Neuron (in vitro differentiated cells): ENCODE results near the gene ESAM.

Experiments used
- H2AFZ ChIP-seq: one replicate; pipeline ENCODE4 v1.6.1; 2013; ENCODE audit warnings: low read depth, mild to moderate bottlenecking, inconsistent platforms, low read length, moderate library complexity
- H3K27me3 ChIP-seq: one replicate; pipeline ENCODE4 v1.6.1; 2013; ENCODE audit warnings: low read length; ENCODE audit not compliant: insufficient read depth
- H3K36me3 ChIP-seq: one replicate; pipeline ENCODE4 v1.6.1; 2013; ENCODE audit warnings: low read length; ENCODE audit not compliant: insufficient read depth
- H3K4me1 ChIP-seq: one replicate; pipeline ENCODE4 v1.6.1; 2013; ENCODE audit warnings: low read length; ENCODE audit not compliant: insufficient read depth
- H3K4me3 ChIP-seq: 2 replicates; pipeline ENCODE4 v1.5.1; 2013; ENCODE audit warnings: mild to moderate bottlenecking, low read length, moderate library complexity
- H3K9me3 ChIP-seq: one replicate; pipeline ENCODE4 v1.6.1; 2013; ENCODE audit warnings: low read length

The ESAM gene

DNA sequence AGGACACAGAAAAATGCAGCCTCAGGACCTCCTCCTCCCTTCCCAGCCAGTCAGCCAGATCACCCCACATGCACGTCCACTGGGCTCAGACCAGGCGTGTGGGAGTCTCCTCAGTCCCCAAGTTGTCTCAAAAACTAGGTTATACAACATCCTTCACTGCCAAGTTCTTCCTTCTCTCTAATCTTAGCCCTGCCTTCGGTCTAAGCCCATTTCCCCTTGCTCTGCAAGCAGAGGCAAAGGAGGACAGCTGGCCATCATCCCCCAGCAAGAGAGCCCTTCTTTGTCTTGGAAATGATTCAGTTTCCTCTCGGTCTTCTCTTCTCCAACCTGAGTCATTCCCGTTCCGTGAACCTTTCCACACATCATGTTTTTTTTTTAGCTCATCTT, 36.4 kb downstream of the ESAM start:
- Histone ChIP-seq H3K36me3 (no peaks in the 10 kb centered on the region), H2AFZ (peak overlapping the region; percentile 29), H3K9me3 (no peaks in the 10 kb centered on the region), H3K4me3 (no peak overlapping the region), H3K4me1 (peaks cover 26% of the 10 kb centered on the region), H3K27me3 (peaks cover 1% of the 10 kb centered on the region)

DNA sequence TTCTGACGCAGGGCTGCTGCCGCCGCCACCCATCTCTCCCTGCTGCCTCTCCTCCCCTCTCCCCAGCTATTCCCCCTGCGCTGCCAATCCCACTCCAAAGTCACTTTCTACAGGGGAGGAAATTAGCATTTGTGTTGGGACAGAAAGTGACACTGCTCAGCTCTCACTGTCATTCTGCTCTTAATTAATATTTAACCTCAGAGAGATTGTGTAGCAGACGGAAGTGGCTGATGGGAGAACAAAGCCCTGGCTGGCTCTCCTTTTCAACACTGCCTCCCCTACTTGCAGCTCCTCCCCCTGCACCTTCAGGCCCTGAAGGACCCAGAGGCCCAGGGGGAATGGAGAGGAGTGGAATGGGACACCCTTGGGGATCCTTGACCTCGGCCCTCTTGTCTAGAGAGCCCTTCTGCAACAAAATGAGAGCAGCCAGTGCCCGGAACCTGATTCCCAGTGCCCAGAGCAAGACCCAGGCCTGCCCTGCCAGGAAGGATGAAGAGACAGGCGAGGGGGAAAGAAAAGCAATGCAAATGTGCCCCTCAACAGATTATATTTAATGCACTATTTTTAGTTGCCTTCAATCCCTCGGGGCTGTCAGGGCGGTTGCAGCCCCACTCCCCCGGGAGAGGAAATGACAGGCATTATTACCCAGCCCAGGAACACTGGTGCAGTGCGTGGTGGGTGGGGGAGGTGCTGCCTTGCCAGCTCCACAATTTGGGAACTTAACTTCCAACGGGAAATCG, 36.9 kb downstream of the ESAM start:
- H3K27me3 ChIP-seq = peaks cover 4% of the 10 kb centered on the region
- H3K9me3 ChIP-seq = no peaks in the 10 kb centered on the region
- no peak overlapping the region for H3K4me3 ChIP-seq
- H2AFZ ChIP-seq = peak overlapping the region; percentile 29
- peaks cover 26% of the 10 kb centered on the region for H3K4me1 ChIP-seq
- H3K36me3 ChIP-seq = no peaks in the 10 kb centered on the region

DNA sequence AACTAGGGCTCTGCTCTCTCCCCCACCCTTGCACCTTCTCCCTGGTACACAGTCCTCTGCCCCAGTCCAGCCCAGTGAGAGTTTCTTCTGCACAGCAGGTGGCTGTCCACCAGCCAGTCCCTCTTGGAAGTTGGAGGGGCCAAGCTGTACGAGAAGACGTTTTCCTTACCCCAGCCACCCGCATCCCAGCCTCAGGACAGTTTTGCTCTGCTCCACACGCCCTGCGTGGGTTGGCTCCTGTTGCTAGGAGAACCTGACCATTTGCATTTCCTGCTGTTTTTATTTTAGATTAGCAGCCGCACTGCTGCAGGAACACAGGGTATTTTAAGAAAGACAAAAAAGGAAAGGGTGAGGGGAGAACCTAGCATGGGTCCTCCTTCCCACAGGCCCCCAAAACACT, 39.9 kb downstream of the ESAM start:
- Histone ChIP-seq H3K36me3 (no peaks in the 10 kb centered on the region), H3K27me3 (peaks cover 19% of the 10 kb centered on the region), H2AFZ (no peak overlapping the region), H3K4me1 (peaks cover 29% of the 10 kb centered on the region), H3K9me3 (no peaks in the 10 kb centered on the region), H3K4me3 (no peak overlapping the region)

DNA sequence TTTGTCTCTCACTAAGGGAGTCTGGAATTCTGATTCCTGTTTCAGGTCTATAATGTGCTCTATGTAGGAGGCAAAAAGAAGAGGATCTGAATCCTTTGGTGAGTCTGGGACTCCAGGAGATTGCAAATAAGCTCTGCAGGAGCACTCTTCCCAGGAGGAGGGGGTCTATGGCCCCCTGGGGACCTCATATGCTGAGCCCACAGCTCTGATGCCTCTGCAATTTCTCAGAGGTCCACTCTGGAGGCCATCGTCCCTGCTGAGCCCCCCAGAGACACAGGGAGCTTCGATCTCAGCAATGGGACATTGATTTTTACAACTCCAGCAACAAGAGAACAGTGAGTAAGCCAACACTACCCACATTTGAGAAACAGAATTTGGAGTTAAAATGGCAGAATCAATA, 42.6 kb downstream of the ESAM start:
- H3K9me3 ChIP-seq = no peaks in the 10 kb centered on the region
- H3K36me3 ChIP-seq = no peaks in the 10 kb centered on the region
- no peak overlapping the region for H2AFZ ChIP-seq
- peaks cover 14% of the 10 kb centered on the region for H3K4me1 ChIP-seq
- H3K27me3 ChIP-seq = peaks cover 29% of the 10 kb centered on the region
- H3K4me3 ChIP-seq = no peak overlapping the region

DNA sequence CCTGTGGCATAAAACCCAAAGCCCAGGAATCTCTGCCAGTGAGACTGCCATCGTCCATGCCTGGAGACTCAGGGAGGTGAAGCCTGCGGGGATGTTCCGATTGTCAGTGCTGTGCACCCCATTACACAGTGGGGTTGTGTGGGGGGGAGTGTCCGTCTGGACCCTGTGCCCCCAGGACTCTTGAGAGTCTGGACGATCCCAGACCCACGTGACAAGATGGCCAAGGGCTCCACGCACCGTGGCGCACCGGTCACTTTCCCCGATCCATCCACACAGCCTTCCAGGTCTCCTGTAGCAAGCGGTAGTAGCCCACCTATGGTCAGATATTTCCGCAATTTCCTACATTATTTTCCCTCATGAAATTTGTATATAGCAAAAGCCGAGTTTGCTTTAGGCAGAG, 43.3 kb downstream of the ESAM start:
- peak overlapping the region; percentile 50 for H3K4me3 ChIP-seq
- peaks cover 29% of the 10 kb centered on the region for H3K27me3 ChIP-seq
- peaks cover 12% of the 10 kb centered on the region for H3K4me1 ChIP-seq
- H3K36me3 ChIP-seq = no peaks in the 10 kb centered on the region
- peak overlapping the region; percentile 92 for H2AFZ ChIP-seq
- no peaks in the 10 kb centered on the region for H3K9me3 ChIP-seq

DNA sequence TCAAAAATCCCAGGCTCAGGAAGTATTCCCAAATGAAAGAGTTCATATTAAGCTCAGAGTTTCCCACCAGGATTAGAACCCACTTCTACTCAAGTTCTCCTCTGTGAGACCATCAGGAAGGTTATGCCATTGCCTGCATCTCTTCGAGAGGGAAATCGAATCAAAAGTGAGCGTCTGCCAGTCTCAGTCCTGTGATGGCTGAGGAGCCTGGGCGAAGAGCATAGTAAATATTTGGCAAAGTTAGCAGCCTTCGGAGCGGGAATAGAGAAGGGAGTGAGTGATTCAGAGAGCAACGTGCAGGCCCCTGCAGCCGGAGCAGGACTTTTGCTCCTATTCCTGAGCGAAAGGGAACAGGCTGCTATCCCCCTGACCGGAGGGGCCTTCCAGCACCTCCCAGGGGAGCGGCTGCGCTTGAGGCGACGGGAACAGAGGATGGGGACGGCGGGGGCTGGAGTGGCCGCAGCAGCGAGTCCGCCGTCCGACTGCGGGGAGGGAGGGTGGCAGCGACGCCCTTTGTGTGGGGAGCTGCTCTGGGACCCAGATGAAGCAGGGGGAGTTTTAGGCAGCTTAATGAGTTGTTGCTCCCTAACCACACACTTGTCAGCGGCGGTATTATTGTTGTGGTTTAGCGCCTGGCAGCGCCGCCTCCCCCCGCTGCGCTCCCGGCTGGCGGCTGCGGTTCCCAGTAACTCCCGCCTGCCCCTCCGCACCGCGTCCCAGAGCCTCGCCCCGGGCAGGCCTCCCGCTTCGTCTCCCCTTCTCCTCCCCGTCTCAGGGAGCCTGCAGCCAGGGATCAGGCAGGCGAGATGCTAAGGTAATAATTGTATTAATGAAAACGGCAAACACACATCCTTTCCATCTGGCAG, 44.1 kb downstream of the ESAM start:
- Histone ChIP-seq H3K36me3 (no peaks in the 10 kb centered on the region), H3K4me1 (peaks cover 12% of the 10 kb centered on the region), H3K9me3 (no peaks in the 10 kb centered on the region), H3K4me3 (peak overlapping the region; percentile 50), H3K27me3 (peaks cover 29% of the 10 kb centered on the region), H2AFZ (peak overlapping the region; percentile 92)

DNA sequence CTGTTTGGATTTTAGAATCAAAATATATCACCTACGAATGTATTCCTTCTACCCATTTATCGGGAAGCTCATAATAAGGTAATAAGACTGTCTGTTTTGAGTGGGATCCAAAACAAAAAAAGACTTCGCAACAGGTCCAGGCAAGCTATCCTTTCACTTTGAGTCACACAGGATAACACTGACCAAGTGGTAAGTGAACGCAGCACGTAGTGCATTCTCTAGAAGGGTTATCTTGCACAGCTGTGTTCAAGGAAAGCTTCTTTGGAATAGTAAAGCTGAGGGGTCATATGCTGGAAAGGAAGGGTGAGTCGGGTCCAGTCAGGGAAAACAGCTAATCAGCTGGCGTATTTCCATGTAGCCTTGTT, 44.7 kb downstream of the ESAM start:
- no peaks in the 10 kb centered on the region for H3K9me3 ChIP-seq
- peaks cover 29% of the 10 kb centered on the region for H3K27me3 ChIP-seq
- H3K4me3 ChIP-seq = no peak overlapping the region

DNA sequence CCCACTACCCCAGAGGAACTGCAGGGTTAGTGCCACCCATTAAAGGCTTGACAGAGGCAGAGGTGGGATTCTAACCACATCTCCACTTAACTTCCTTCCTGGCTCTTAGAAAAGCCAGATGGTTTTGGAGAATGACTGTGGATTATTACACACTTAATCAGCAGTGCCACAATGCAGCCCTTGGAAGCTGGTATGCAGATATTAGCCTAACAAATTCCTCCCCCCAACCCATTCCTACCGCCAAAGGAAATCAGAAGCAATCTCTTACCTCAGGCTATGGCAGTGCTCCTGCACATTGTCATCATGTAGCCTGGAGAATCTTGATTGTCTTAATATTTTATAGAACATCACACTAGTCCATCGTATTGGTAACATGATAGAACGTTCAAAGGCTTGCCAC, 45.5 kb downstream of the ESAM start:
- peaks cover 12% of the 10 kb centered on the region for H3K4me1 ChIP-seq
- H3K36me3 ChIP-seq = no peaks in the 10 kb centered on the region
- H2AFZ ChIP-seq = no peak overlapping the region
- H3K4me3 ChIP-seq = no peak overlapping the region
- H3K9me3 ChIP-seq = no peaks in the 10 kb centered on the region
- peaks cover 29% of the 10 kb centered on the region for H3K27me3 ChIP-seq

More for the DNA sequence above, 44.7 kb downstream of the ESAM start:
- H3K4me1 ChIP-seq = peaks cover 12% of the 10 kb centered on the region
- H2AFZ ChIP-seq = peak overlapping the region; percentile 92
- no peaks in the 10 kb centered on the region for H3K36me3 ChIP-seq

DNA sequence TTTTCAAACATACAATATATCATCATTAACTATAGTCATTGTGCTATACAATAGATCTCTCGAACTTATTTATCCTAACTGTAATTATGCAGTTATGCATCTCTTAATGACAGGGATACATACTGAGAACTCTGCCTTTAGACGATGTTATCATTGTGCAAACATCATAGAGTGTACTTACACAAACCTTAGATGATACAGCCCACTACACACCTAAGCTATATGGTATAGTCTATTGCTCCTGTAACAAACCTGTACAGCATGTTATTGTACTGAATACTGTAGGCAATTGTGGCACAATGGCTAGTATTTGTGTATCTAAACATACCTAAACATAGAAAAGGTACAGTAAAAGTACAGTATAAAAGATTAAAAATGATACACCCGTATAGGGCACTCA, 49.7 kb downstream of the ESAM start:
- Histone ChIP-seq H3K36me3 (no peaks in the 10 kb centered on the region), H3K4me3 (no peak overlapping the region), H3K9me3 (peaks cover 5% of the 10 kb centered on the region), H2AFZ (no peak overlapping the region), H3K4me1 (peaks cover under 1% of the 10 kb centered on the region), H3K27me3 (peaks cover 11% of the 10 kb centered on the region)

DNA sequence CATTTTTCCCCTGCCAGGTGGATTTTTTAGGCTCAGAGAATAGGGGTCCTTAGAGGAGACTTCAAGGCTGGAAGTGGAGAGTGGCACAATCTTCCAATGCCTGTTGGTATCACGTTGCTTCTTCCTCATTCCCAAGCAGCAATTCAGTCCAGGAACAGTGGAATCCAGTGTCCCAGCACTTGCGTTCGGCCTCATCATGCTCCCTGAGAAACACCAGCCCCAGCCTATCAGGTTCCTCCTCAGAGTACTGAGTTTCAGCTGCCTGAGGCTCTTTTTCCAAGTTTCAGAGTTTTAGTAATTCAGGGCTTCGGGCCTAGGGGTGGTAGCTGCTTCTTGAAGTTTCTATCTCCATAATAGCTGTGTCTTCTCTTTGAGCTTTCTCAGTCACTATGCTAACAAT, 54.3 kb downstream of the ESAM start:
- Histone ChIP-seq H3K4me3 (no peak overlapping the region), H3K4me1 (no peaks in the 10 kb centered on the region), H2AFZ (no peak overlapping the region), H3K36me3 (no peaks in the 10 kb centered on the region), H3K27me3 (peaks cover 6% of the 10 kb centered on the region), H3K9me3 (peaks cover 5% of the 10 kb centered on the region)
